ENCODE results near the gene LRRC52. TPM values are rescaled to one million over a fixed set of nuclear protein-coding genes. Genes with fewer than 3 reads are reported as not detected.

The LRRC52 gene
- total and polyA plus RNA-seq, 2 of the 13 experiments (the other 11 are each of a cell fraction or from before 2014, with no cell fraction given): not detected

DNA sequence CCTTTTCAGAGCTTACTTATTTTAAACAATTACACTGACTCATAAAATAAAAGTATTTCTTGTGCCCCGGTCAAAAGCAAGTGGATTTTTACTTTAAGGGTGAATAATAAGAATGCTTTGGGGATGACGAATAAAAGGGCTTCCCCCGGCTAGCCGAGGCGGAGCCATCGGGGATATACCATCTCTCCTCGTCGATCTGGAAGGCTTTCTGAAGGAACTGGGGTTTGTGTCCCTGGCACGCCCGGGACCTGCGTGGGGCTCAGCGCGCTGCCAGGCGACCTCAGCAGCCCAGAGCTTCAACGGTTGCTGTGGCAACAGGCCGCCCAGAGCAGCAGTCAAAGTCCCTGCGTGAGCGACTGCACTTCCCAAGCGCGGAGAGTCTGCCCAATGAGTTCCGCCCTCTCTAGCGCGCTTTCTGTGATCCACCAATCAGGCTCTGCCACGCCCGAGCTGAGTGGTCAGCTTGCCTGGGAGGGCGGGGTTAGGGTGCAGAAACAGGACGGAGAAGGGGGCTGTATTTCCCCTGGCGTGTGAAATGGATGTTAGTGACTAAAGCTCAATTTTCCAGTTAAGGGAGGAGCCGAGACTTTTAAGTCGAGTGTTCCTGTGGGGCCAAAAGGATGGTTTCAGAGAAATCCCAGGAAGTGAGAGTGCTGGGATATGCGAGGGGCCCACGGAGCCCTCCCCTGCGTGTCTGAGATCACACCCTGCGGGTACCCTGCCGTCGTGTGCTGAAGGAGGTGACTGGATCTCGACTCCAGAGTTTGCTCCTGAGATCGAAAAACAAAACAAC lies 54.3 kb downstream of the LRRC52 start (continued):
- TF ChIP-seq PRPF4 (IDR thresholded peaks at IDR 0.05; ENCODE audit: low read depth, low read length, poor library complexity, severe bottlenecking) (no peak), SMAD9 (CRISPR knock-in tag; IDR thresholded peaks at IDR 0.05) (no peak), ZNF766 (CRISPR knock-in tag; IDR thresholded peaks at IDR 0.05; ENCODE audit: borderline replicate concordance) (0 out of 2 replicates have a peak, but pooled peaks have one; percentile 44), HHEX (CRISPR knock-in tag; IDR thresholded peaks at IDR 0.05) (no peak), BCL6 (CRISPR knock-in tag; IDR thresholded peaks at IDR 0.05) (no peak), RFX1 (IDR thresholded peaks at IDR 0.05) (peak; percentile 89), ZNF615 (CRISPR knock-in tag; IDR thresholded peaks at IDR 0.05; ENCODE audit: borderline replicate concordance) (no peak), HCFC1 (IDR thresholded peaks at IDR 0.05; ENCODE audit: low read depth, low read length) (no peak), SNAPC2 (CRISPR knock-in tag; IDR thresholded peaks at IDR 0.05) (0 out of 2 replicates have a peak, but pooled peaks have one; percentile 12), DPF2 (CRISPR knock-in tag; IDR thresholded peaks at IDR 0.05; ENCODE audit: borderline replicate concordance, low read depth) (no peak), PAX8 (CRISPR knock-in tag; IDR thresholded peaks at IDR 0.05; ENCODE audit: borderline replicate concordance) (no peak)
- TF ChIP-seq, protein P1, sequence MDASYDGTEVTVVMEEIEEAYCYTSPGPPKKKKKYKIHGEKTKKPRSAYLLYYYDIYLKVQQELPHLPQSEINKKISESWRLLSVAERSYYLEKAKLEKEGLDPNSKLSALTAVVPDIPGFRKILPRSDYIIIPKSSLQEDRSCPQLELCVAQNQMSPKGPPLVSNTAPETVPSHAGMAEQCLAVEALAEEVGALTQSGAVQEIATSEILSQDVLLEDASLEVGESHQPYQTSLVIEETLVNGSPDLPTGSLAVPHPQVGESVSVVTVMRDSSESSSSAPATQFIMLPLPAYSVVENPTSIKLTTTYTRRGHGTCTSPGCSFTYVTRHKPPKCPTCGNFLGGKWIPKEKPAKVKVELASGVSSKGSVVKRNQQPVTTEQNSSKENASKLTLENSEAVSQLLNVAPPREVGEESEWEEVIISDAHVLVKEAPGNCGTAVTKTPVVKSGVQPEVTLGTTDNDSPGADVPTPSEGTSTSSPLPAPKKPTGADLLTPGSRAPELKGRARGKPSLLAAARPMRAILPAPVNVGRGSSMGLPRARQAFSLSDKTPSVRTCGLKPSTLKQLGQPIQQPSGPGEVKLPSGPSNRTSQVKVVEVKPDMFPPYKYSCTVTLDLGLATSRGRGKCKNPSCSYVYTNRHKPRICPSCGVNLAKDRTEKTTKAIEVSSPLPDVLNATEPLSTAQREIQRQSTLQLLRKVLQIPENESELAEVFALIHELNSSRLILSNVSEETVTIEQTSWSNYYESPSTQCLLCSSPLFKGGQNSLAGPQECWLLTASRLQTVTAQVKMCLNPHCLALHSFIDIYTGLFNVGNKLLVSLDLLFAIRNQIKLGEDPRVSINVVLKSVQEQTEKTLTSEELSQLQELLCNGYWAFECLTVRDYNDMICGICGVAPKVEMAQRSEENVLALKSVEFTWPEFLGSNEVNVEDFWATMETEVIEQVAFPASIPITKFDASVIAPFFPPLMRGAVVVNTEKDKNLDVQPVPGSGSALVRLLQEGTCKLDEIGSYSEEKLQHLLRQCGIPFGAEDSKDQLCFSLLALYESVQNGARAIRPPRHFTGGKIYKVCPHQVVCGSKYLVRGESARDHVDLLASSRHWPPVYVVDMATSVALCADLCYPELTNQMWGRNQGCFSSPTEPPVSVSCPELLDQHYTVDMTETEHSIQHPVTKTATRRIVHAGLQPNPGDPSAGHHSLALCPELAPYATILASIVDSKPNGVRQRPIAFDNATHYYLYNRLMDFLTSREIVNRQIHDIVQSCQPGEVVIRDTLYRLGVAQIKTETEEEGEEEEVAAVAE (CRISPR knock-in tag; IDR thresholded peaks at IDR 0.05; ENCODE audit: borderline replicate concordance): peak; percentile 86
- TF ChIP-seq, protein P2, sequence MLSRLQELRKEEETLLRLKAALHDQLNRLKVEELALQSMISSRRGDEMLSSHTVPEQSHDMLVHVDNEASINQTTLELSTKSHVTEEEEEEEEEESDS (CRISPR knock-in tag; IDR thresholded peaks at IDR 0.05; ENCODE audit: borderline replicate concordance): no peak
- TF ChIP-seq, protein P3, sequence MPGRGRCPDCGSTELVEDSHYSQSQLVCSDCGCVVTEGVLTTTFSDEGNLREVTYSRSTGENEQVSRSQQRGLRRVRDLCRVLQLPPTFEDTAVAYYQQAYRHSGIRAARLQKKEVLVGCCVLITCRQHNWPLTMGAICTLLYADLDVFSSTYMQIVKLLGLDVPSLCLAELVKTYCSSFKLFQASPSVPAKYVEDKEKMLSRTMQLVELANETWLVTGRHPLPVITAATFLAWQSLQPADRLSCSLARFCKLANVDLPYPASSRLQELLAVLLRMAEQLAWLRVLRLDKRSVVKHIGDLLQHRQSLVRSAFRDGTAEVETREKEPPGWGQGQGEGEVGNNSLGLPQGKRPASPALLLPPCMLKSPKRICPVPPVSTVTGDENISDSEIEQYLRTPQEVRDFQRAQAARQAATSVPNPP (CRISPR knock-in tag; IDR thresholded peaks at IDR 0.05): no peak
- TF ChIP-seq, protein P4, sequence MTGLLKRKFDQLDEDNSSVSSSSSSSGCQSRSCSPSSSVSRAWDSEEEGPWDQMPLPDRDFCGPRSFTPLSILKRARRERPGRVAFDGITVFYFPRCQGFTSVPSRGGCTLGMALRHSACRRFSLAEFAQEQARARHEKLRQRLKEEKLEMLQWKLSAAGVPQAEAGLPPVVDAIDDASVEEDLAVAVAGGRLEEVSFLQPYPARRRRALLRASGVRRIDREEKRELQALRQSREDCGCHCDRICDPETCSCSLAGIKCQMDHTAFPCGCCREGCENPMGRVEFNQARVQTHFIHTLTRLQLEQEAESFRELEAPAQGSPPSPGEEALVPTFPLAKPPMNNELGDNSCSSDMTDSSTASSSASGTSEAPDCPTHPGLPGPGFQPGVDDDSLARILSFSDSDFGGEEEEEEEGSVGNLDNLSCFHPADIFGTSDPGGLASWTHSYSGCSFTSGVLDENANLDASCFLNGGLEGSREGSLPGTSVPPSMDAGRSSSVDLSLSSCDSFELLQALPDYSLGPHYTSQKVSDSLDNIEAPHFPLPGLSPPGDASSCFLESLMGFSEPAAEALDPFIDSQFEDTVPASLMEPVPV (CRISPR knock-in tag; IDR thresholded peaks at IDR 0.05): peak; percentile 60; the same call in 1 of the 2 replicates
- TF ChIP-seq, protein P5, sequence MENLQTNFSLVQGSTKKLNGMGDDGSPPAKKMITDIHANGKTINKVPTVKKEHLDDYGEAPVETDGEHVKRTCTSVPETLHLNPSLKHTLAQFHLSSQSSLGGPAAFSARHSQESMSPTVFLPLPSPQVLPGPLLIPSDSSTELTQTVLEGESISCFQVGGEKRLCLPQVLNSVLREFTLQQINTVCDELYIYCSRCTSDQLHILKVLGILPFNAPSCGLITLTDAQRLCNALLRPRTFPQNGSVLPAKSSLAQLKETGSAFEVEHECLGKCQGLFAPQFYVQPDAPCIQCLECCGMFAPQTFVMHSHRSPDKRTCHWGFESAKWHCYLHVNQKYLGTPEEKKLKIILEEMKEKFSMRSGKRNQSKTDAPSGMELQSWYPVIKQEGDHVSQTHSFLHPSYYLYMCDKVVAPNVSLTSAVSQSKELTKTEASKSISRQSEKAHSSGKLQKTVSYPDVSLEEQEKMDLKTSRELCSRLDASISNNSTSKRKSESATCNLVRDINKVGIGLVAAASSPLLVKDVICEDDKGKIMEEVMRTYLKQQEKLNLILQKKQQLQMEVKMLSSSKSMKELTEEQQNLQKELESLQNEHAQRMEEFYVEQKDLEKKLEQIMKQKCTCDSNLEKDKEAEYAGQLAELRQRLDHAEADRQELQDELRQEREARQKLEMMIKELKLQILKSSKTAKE (CRISPR knock-in tag; IDR thresholded peaks at IDR 0.05; ENCODE audit: borderline replicate concordance): no peak
- TF ChIP-seq, protein P6, sequence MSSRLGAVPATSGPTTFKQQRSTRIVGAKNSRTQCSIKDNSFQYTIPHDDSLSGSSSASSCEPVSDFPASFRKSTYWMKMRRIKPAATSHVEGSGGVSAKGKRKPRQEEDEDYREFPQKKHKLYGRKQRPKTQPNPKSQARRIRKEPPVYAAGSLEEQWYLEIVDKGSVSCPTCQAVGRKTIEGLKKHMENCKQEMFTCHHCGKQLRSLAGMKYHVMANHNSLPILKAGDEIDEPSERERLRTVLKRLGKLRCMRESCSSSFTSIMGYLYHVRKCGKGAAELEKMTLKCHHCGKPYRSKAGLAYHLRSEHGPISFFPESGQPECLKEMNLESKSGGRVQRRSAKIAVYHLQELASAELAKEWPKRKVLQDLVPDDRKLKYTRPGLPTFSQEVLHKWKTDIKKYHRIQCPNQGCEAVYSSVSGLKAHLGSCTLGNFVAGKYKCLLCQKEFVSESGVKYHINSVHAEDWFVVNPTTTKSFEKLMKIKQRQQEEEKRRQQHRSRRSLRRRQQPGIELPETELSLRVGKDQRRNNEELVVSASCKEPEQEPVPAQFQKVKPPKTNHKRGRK (CRISPR knock-in tag; IDR thresholded peaks at IDR 0.05): no peak

Data from HepG2 (cell line).